K562 (cell line): ENCODE measurements around the gene SPATA20. TPM values are rescaled to one million over a fixed set of nuclear protein-coding genes. Genes with fewer than 3 reads are reported as not detected.

ENCODE experiments used
- ARID4B ChIP-seq: sonication (generic); formaldehyde crosslinking; IDR thresholded peaks from 2 replicates; pipeline ENCODE4 v1.8.0; 2022; ENCODE audit warnings: mild to moderate bottlenecking, missing genetic modification reagents
- BRF2 ChIP-seq: IDR thresholded peaks from 3 replicates; pipeline ENCODE4 v1.6.1; 2011; ENCODE audit warnings: borderline replicate concordance, mild to moderate bottlenecking; ENCODE audit not compliant: insufficient read length, insufficient read depth
- ELK1 ChIP-seq: sonication (generic); formaldehyde crosslinking; IDR thresholded peaks from 2 replicates; pipeline ENCODE4 v1.8.1; 2022; ENCODE audit warnings: missing genetic modification reagents
- EWSR1 ChIP-seq: fragments of 450-650 bp; IDR thresholded peaks from 2 replicates; pipeline ENCODE4 v1.6.1; 2018; ENCODE audit warnings: borderline replicate concordance, mild to moderate bottlenecking, low read depth, moderate library complexity; ENCODE audit not compliant: partially characterized antibody
- FOXP1 ChIP-seq: sonication (generic); formaldehyde crosslinking; IDR thresholded peaks from 2 replicates; pipeline ENCODE4 v1.8.0; 2022; ENCODE audit warnings: mild to moderate bottlenecking, missing genetic modification reagents
- GTF2A2 ChIP-seq: IDR thresholded peaks from 2 replicates; pipeline ENCODE4 v1.6.1; 2016; ENCODE audit warnings: mild to moderate bottlenecking, missing genetic modification characterization, missing compliant biosample characterization
- MYBL2 ChIP-seq, 2 experiments: fragments of 450-650 bp in 1 of 2; sonication (generic) in 1 of 2; formaldehyde crosslinking in 1 of 2; IDR thresholded peaks; 2 replicates each; pipeline versions ENCODE4 v1.6.1 to v1.8.1; 2017 to 2022; ENCODE audit warnings: borderline replicate concordance in 1 of 2, inconsistent platforms in 1 of 2, low read depth in 1 of 2, mild to moderate bottlenecking in 1 of 2, missing genetic modification reagents in 1 of 2, moderate library complexity in 1 of 2
- NRF1 ChIP-seq, 2 experiments: fragments of 450-650 bp; IDR thresholded peaks in 1 of 2; conservative IDR thresholded peaks in 1 of 2; 2 replicates each; pipeline ENCODE4 v1.6.1; 2014; ENCODE audit warnings: mild to moderate bottlenecking in 2 of 2
- PRDM10 ChIP-seq: fragments of 450-650 bp; IDR thresholded peaks from 2 replicates; pipeline ENCODE4 v1.6.1; 2018; ENCODE audit not compliant: partially characterized antibody
- PTTG1 ChIP-seq: fragments of 450-650 bp; IDR thresholded peaks from 2 replicates; pipeline ENCODE4 v1.6.1; 2016; ENCODE audit warnings: low read depth, mild to moderate bottlenecking, missing genetic modification characterization, missing compliant biosample characterization
- RHOXF2B ChIP-seq: fragments of 250-450 bp; sonication (Bioruptor Pico); conservative IDR thresholded peaks from 2 replicates; pipeline ENCODE4 v1.5.1; 2021
- TARDBP ChIP-seq: fragments of 450-650 bp; IDR thresholded peaks from 2 replicates; pipeline ENCODE4 v1.6.1; 2016
- THRAP3 ChIP-seq: fragments of 450-650 bp; IDR thresholded peaks from 2 replicates; pipeline ENCODE4 v1.6.1; 2016; ENCODE audit warnings: mild to moderate bottlenecking, inconsistent platforms, borderline replicate concordance
- polyA plus RNA-seq, 8 experiments: library from polyadenylated mRNA; depleted of rRNA in 4 of 8; stranded (reverse) in 5 of 8; unstranded in 3 of 8; fragments of >200 nt; fragmentation: Nextera tagmentation in 2 of 8; fragmentation: Illumina TruSeq in 1 of 8; extraction: Ambion mirVana in 2 of 8; extraction: Trizol in 1 of 8; gene quantifications; 2 replicates each; pipeline versions ENCODE4 v1.2.1 to v1.2.3, GENCODE V29; 2011 to 2014; ENCODE audit warnings: inconsistent platforms in 1 of 8, missing spikeins in 1 of 8
- total RNA-seq, 7 experiments: library from RNA; depleted of rRNA in 6 of 7; stranded (reverse); fragments of >200 nt in 6 of 7; fragmentation: Illumina TruSeq in 2 of 7; extraction: Trizol in 2 of 7; gene quantifications; 2 replicates each; pipeline versions ENCODE4 v1.2.1 to v1.2.3, GENCODE V29; 2011 to 2021; ENCODE audit warnings: low replicate concordance in 1 of 7

The SPATA20 gene
- total and polyA plus RNA-seq, 9 of the 15 experiments (the other 6 are each of a cell fraction or from before 2014, with no cell fraction given): 0.08 to 4.0 (median 1.5) TPM

- TF ChIP-seq ARID4B (CRISPR knock-in tag) (peak; percentile 93), RHOXF2B (CRISPR knock-in tag) (no peak), PTTG1 (no peak), THRAP3 (no peak), EWSR1 (no peak), GTF2A2 (tag) (no peak), BRF2 (no peak), TARDBP (no peak), MYBL2 (IDR thresholded peaks at IDR 0.05; ENCODE audit: low read depth) (no peak), MYBL2 (CRISPR knock-in tag; IDR thresholded peaks at IDR 0.05; ENCODE audit: borderline replicate concordance) (no peak), NRF1 (conservative IDR thresholded peaks at IDR 0.05 in 1 of 2, IDR thresholded peaks at IDR 0.05 in 1 of 2) (peak; percentile 97), PRDM10 (no peak), ELK1 (CRISPR knock-in tag) (no peak), FOXP1 (peak; percentile 87)
These were observed 5.0 kb upstream of the SPATA20 start (continued) for GRCh38 chr17:50541716-50542688.
